Panc1 (cell line): ENCODE measurements around the gene STARD10. TPM values are rescaled to one million over a fixed set of nuclear protein-coding genes. Genes with fewer than 3 reads are reported as not detected.

Experiments used
- ATAC-seq: fragments of 200-7000 bp; cut with Tn5 transposase; 2 replicates; pipeline ENCODE4 v1.9.1; 2020; ENCODE audit warnings: mild to moderate bottlenecking, moderate library complexity
- BruUV-seq: library from RNA; stranded (reverse); fragments of 400-500 nt; replicated peaks from 2 replicates; lab custom pipeline; 2021; lab: Mats Ljungman, UMichigan
- CTCF ChIA-PET: fragments of 300-600 bp; sonication (Branson Sonifier 250); formaldehyde crosslinking; loops from one replicate; lab custom pipeline; 2022; ENCODE audit warnings: antibody characterized with exemption; lab: Charles Lee
- POLR2A ChIA-PET: fragments of 300-600 bp; sonication (Branson Sonifier 250); formaldehyde crosslinking; loops from one replicate; lab custom pipeline; 2022; ENCODE audit warnings: antibody characterized with exemption; lab: Charles Lee
- DNase-seq: peaks from one replicate; pipeline ENCODE4 v3.0.0-alpha.2; 2010; ENCODE audit warnings: low read depth, low spot score
- H3K27ac ChIP-seq: 2 replicates; pipeline ENCODE4 v1.5.1; 2011; ENCODE audit warnings: mild to moderate bottlenecking, low read length, inconsistent platforms
- H3K27me3 ChIP-seq: fragments of 200-500 bp; sonication (Bioruptor generic); 2 replicates; pipeline ENCODE4 v1.6.0; 2014; ENCODE audit warnings: low read length, inconsistent platforms; ENCODE audit not compliant: control insufficient read depth, insufficient read depth
- H3K36me3 ChIP-seq: fragments of 200-500 bp; sonication (Bioruptor generic); 2 replicates; pipeline ENCODE4 v1.5.1; 2014; ENCODE audit warnings: inconsistent platforms, mild to moderate bottlenecking, low read length, moderate library complexity; ENCODE audit not compliant: control insufficient read depth, insufficient read depth
- H3K4me1 ChIP-seq: 2 replicates; pipeline ENCODE4 v1.5.1; 2011; ENCODE audit warnings: inconsistent platforms, mild to moderate bottlenecking, low read length, moderate library complexity; ENCODE audit not compliant: control insufficient read depth, insufficient read depth
- H3K4me3 ChIP-seq, 2 experiments: 2 replicates each; pipeline ENCODE4 v1.5.1; 2011 to 2012; ENCODE audit warnings: low read depth in 2 of 2, low read length in 2 of 2, mild to moderate bottlenecking in 2 of 2, inconsistent platforms in 1 of 2, moderate library complexity in 1 of 2
- H3K9me3 ChIP-seq: fragments of 200-500 bp; sonication (Bioruptor generic); 2 replicates; pipeline ENCODE4 v1.5.1; 2014; ENCODE audit warnings: low read depth, mild to moderate bottlenecking, inconsistent platforms, low read length, moderate library complexity; ENCODE audit not compliant: control insufficient read depth, insufficient read depth
- POLR2AphosphoS5 ChIP-seq: IDR thresholded peaks from 2 replicates; pipeline ENCODE4 v1.6.1; 2012; ENCODE audit warnings: mild to moderate bottlenecking, low read depth, low read length, moderate library complexity
- SIN3A ChIP-seq: IDR thresholded peaks from 2 replicates; pipeline ENCODE4 v1.6.1; 2012; ENCODE audit warnings: low read depth, mild to moderate bottlenecking, low read length, moderate library complexity, borderline replicate concordance; ENCODE audit not compliant: insufficient read depth
- TCF7L2 ChIP-seq: IDR thresholded peaks from 2 replicates; pipeline ENCODE4 v1.6.1; 2011; ENCODE audit warnings: mild to moderate bottlenecking, low read depth, low read length, inconsistent platforms
- in situ Hi-C: cut with HindIII; loops from 2 replicates; pipeline ENCODE4 v1.10.0; 2016; ENCODE audit warnings: low sequenced_read_pairs, low pct_unique_long_range_greater_than_20kb
- intact Hi-C: fragments of 100-400 bp; cut with micrococcal nuclease; formaldehyde crosslinking; loops from one replicate; pipeline ENCODE4 v1.10.0; 2022; ENCODE audit not compliant: unreplicated experiment
- total RNA-seq: library from RNA; stranded (reverse); gene quantifications from one replicate; pipeline ENCODE4 v1.2.1, GENCODE V29; 2021; ENCODE audit not compliant: unreplicated experiment
- TF ChIP-seq, protein P1 (sequence below), 2 experiments: IDR thresholded peaks; 2 replicates each; pipeline ENCODE4 v1.6.1; 2011 to 2012; ENCODE audit warnings: low read depth in 2 of 2, control low read depth in 1 of 2, low read length in 1 of 2, mild to moderate bottlenecking in 1 of 2, moderate library complexity in 1 of 2; ENCODE audit not compliant: insufficient read depth in 1 of 2
- TF ChIP-seq, protein P2 (sequence below): fragments of 450-650 bp; IDR thresholded peaks from 2 replicates; pipeline ENCODE4 v1.5.1; 2017; ENCODE audit warnings: mild to moderate bottlenecking

Gene STARD10
- total RNA-seq, 1 experiment from 2014 or later = 32.1 TPM

DNA sequence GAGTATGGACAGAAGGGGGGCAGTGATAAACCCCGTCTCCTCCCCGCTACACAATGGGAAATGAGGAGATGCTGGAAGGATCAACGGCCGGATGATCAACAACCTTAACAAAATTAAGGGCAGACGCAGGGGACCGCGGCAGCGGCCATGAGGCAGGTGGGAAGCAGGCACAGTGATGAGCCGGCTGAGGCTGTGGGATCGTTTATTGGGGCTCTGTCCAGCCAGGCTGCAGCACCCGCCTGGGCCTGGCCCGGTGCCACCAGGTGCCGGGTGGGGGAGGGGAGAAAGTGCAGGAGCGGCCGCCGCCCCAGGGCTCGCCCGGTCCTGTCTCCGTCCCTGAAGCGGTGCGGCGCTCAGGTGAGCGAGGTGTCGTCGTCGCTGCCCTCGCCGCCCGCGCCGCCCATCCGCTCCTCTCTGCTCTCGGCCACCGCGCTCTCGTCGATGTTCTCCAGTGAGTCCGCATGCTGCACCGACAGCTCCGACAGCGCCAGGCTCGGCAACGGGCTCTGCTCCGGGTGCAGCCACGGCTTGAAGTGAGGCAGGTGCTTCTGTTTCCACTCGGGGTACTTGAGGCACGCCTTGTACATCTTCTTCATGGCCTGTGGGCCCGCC lies 39.2 kb downstream of the STARD10 start:
- Histone ChIP-seq H3K9me3 (no peaks in the 10 kb centered on the region), H3K4me3 (no peak overlapping the region), H3K27ac (no peak overlapping the region), H3K27me3 (no peaks in the 10 kb centered on the region), H3K4me1 (peaks cover 17% of the 10 kb centered on the region), H3K36me3 (peaks cover 6% of the 10 kb centered on the region; the same call in 1 of the 2 replicates)
- no TSS peak for BruUV-seq
- in situ Hi-C loops = no loop called here
- DNase-seq = no peak
- intact Hi-C loops = no loop called here
- TF ChIP-seq, protein P1, sequence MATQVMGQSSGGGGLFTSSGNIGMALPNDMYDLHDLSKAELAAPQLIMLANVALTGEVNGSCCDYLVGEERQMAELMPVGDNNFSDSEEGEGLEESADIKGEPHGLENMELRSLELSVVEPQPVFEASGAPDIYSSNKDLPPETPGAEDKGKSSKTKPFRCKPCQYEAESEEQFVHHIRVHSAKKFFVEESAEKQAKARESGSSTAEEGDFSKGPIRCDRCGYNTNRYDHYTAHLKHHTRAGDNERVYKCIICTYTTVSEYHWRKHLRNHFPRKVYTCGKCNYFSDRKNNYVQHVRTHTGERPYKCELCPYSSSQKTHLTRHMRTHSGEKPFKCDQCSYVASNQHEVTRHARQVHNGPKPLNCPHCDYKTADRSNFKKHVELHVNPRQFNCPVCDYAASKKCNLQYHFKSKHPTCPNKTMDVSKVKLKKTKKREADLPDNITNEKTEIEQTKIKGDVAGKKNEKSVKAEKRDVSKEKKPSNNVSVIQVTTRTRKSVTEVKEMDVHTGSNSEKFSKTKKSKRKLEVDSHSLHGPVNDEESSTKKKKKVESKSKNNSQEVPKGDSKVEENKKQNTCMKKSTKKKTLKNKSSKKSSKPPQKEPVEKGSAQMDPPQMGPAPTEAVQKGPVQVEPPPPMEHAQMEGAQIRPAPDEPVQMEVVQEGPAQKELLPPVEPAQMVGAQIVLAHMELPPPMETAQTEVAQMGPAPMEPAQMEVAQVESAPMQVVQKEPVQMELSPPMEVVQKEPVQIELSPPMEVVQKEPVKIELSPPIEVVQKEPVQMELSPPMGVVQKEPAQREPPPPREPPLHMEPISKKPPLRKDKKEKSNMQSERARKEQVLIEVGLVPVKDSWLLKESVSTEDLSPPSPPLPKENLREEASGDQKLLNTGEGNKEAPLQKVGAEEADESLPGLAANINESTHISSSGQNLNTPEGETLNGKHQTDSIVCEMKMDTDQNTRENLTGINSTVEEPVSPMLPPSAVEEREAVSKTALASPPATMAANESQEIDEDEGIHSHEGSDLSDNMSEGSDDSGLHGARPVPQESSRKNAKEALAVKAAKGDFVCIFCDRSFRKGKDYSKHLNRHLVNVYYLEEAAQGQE (IDR thresholded peaks at IDR 0.05; ENCODE audit: insufficient read depth in 1 of 2, low read depth in 2 of 2, low read length in 1 of 2) = no peak
- TF ChIP-seq TCF7L2 (no peak), POLR2AphosphoS5 (no peak), SIN3A (no peak)
- TF ChIP-seq, protein P2, sequence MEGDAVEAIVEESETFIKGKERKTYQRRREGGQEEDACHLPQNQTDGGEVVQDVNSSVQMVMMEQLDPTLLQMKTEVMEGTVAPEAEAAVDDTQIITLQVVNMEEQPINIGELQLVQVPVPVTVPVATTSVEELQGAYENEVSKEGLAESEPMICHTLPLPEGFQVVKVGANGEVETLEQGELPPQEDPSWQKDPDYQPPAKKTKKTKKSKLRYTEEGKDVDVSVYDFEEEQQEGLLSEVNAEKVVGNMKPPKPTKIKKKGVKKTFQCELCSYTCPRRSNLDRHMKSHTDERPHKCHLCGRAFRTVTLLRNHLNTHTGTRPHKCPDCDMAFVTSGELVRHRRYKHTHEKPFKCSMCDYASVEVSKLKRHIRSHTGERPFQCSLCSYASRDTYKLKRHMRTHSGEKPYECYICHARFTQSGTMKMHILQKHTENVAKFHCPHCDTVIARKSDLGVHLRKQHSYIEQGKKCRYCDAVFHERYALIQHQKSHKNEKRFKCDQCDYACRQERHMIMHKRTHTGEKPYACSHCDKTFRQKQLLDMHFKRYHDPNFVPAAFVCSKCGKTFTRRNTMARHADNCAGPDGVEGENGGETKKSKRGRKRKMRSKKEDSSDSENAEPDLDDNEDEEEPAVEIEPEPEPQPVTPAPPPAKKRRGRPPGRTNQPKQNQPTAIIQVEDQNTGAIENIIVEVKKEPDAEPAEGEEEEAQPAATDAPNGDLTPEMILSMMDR = no peak
- CTCF ChIA-PET = no interaction called here
- ATAC-seq = no peak
- POLR2A ChIA-PET = no interaction called here

DNA sequence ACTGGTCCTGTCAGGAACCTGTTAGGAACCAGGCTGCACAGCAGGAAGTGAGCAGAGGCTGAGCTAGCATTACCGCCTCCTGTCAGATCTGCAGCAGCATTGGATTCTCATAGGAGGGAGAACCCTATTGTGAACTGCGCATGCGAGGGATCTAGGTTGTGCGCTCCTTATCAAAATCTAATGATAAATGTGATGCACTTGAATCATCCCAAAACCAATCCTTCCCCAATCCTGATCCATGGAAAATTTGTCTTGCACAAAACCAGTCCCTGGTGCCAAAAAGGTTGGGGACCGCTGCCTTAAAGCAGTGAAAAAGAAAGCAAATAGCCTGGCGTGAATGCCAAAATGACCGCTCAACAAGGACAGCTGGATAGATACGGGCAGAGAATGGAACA lies 39.7 kb downstream of the STARD10 start:
- no peak for DNase-seq
- Histone ChIP-seq H3K4me1 (peaks cover 17% of the 10 kb centered on the region), H3K36me3 (peaks cover 6% of the 10 kb centered on the region; the same call in 1 of the 2 replicates), H3K27ac (no peak overlapping the region), H3K4me3 (no peak overlapping the region), H3K27me3 (no peaks in the 10 kb centered on the region), H3K9me3 (no peaks in the 10 kb centered on the region)
- intact Hi-C loops = no loop called here
- TF ChIP-seq TCF7L2 = no peak
- TF ChIP-seq, protein P1 (IDR thresholded peaks at IDR 0.05; ENCODE audit: insufficient read depth in 1 of 2, low read depth in 2 of 2, low read length in 1 of 2) = no peak
- TF ChIP-seq, protein P2 = no peak
- TF ChIP-seq POLR2AphosphoS5 = no peak
- TF ChIP-seq SIN3A = no peak
- CTCF ChIA-PET = no interaction called here
- ATAC-seq = no peak
- in situ Hi-C loops = no loop called here
- no TSS peak for BruUV-seq
- POLR2A ChIA-PET = no interaction called here
